ENCODE data around the gene ZNF622. TPM values are rescaled to one million over a fixed set of nuclear protein-coding genes. Genes with fewer than 3 reads are reported as not detected.
"Not testable (repeated sequence)": the region's sequence is repeated elsewhere in the genome, so short reads cannot be mapped to it uniquely, and the experiment has no call there.

ZNF622 gene
- total RNA-seq, 1 donor, result 44.0 TPM

- TF ChIP-seq CTCF (IDR thresholded peaks at IDR 0.05; ENCODE audit: insufficient read depth, low read depth, low read length), result peak; percentile 35
- peak; percentile 29 for DNase-seq (ENCODE audit: low read depth)
- no peak overlapping the region for H3K4me3 ChIP-seq (ENCODE audit: low read depth, low read length)
Measured at GRCh38 chr5:16437977-16438376, 27.6 kb downstream of the ZNF622 start.

- H3K4me3 ChIP-seq (ENCODE audit: low read depth, low read length); DNase-seq (ENCODE audit: low read depth): not testable (repeated sequence)
Measured at GRCh38 chr5:16436065-16436682, 29.4 kb downstream of the ZNF622 start.

GRCh38 chr5:16431490-16431889, 34.1 kb downstream of the ZNF622 start:
- H3K4me3 ChIP-seq (ENCODE audit: low read depth, low read length), result no peak overlapping the region
- no peak for TF ChIP-seq CTCF (IDR thresholded peaks at IDR 0.05; ENCODE audit: insufficient read depth, low read depth, low read length)
- no peak for DNase-seq (ENCODE audit: low read depth)

GRCh38 chr5:16430349-16431089, 35.1 kb downstream of the ZNF622 start:
- TF ChIP-seq CTCF (IDR thresholded peaks at IDR 0.05; ENCODE audit: insufficient read depth, low read depth, low read length), result no peak
- no peak for DNase-seq (ENCODE audit: low read depth)
- H3K4me3 ChIP-seq (ENCODE audit: low read depth, low read length), result no peak overlapping the region

GRCh38 chr5:16428359-16428758, 37.2 kb downstream of the ZNF622 start:
- no peak overlapping the region for H3K4me3 ChIP-seq (ENCODE audit: low read depth, low read length)
- no peak for TF ChIP-seq CTCF (IDR thresholded peaks at IDR 0.05; ENCODE audit: insufficient read depth, low read depth, low read length)
- DNase-seq (ENCODE audit: low read depth), result no peak

GRCh38 chr5:16427587-16427986, 38.0 kb downstream of the ZNF622 start:
- no peak for TF ChIP-seq CTCF (IDR thresholded peaks at IDR 0.05; ENCODE audit: insufficient read depth, low read depth, low read length)
- no peak for DNase-seq (ENCODE audit: low read depth)

GRCh38 chr5:16418471-16418922, 47.1 kb downstream of the ZNF622 start:
- no peak for TF ChIP-seq CTCF (IDR thresholded peaks at IDR 0.05; ENCODE audit: insufficient read depth, low read depth, low read length)
- no peak overlapping the region for H3K4me3 ChIP-seq (ENCODE audit: low read depth, low read length)
- no peak for DNase-seq (ENCODE audit: low read depth)

More at GRCh38 chr5:16427587-16427986, 38.0 kb downstream of the ZNF622 start:
- H3K4me3 ChIP-seq (ENCODE audit: low read depth, low read length), result no peak overlapping the region
